ENCODE results near the gene TBC1D9B. TPM values are rescaled to one million over a fixed set of nuclear protein-coding genes. Genes with fewer than 3 reads are reported as not detected.

The TBC1D9B gene
- total RNA-seq, 1 donor from 2014 or later = 128 TPM

GRCh38 chr5:179817890-179818745 is 89.6 kb downstream of the TBC1D9B start:
- peaks cover 30% of the 10 kb centered on the region for H3K4me1 Mint-ChIP-seq (ENCODE audit: low read depth)
- peaks cover 2% of the 10 kb centered on the region for H3K27me3 Mint-ChIP-seq
- peak overlapping the region; percentile 65 for H3K4me3 Mint-ChIP-seq (ENCODE audit: low read depth)
- H3K9me3 Mint-ChIP-seq (ENCODE audit: low read depth) = no peaks in the 10 kb centered on the region
- TF ChIP-seq CTCF (IDR thresholded peaks at IDR 0.05; ENCODE audit: unreplicated experiment) = no peak
- peak overlapping the region; percentile 96 for H3K27ac Mint-ChIP-seq
- H3K36me3 Mint-ChIP-seq (ENCODE audit: insufficient read depth) = peaks cover 9% of the 10 kb centered on the region
- DNase-seq (ENCODE audit: low spot score, unreplicated experiment) = no peak

GRCh38 chr5:179817470-179817840 is 90.2 kb downstream of the TBC1D9B start:
- no peak for TF ChIP-seq CTCF (IDR thresholded peaks at IDR 0.05; ENCODE audit: unreplicated experiment)
- Mint-ChIP-seq H3K27ac (peak overlapping the region; percentile 96), H3K4me3 (ENCODE audit: low read depth) (peak overlapping the region; percentile 26), H3K27me3 (peaks cover 2% of the 10 kb centered on the region), H3K9me3 (ENCODE audit: low read depth) (no peaks in the 10 kb centered on the region), H3K36me3 (ENCODE audit: insufficient read depth) (peaks cover 9% of the 10 kb centered on the region), H3K4me1 (ENCODE audit: low read depth) (peaks cover 24% of the 10 kb centered on the region)
- DNase-seq (ENCODE audit: low spot score, unreplicated experiment) = no peak

- no peak for DNase-seq (ENCODE audit: low spot score, unreplicated experiment)
- peaks cover 2% of the 10 kb centered on the region for H3K27me3 Mint-ChIP-seq
- peak overlapping the region; percentile 45 for H3K4me3 Mint-ChIP-seq (ENCODE audit: low read depth)
- TF ChIP-seq CTCF (IDR thresholded peaks at IDR 0.05; ENCODE audit: unreplicated experiment) = peak; percentile 6
- peaks cover 18% of the 10 kb centered on the region for H3K4me1 Mint-ChIP-seq (ENCODE audit: low read depth)
- peaks cover 11% of the 10 kb centered on the region for H3K36me3 Mint-ChIP-seq (ENCODE audit: insufficient read depth)
- H3K27ac Mint-ChIP-seq = no peak overlapping the region
- no peaks in the 10 kb centered on the region for H3K9me3 Mint-ChIP-seq (ENCODE audit: low read depth)
Measured at GRCh38 chr5:179816796-179817469, 90.8 kb downstream of the TBC1D9B start.

- Mint-ChIP-seq H3K27ac (no peak overlapping the region), H3K9me3 (ENCODE audit: low read depth) (no peaks in the 10 kb centered on the region), H3K4me1 (ENCODE audit: low read depth) (peaks cover 15% of the 10 kb centered on the region), H3K4me3 (ENCODE audit: low read depth) (peak overlapping the region; percentile 45), H3K27me3 (peaks cover 2% of the 10 kb centered on the region), H3K36me3 (ENCODE audit: insufficient read depth) (peaks cover 11% of the 10 kb centered on the region)
- no peak for TF ChIP-seq CTCF (IDR thresholded peaks at IDR 0.05; ENCODE audit: unreplicated experiment)
- no peak for DNase-seq (ENCODE audit: low spot score, unreplicated experiment)
Measured at GRCh38 chr5:179816401-179816795, 91.3 kb downstream of the TBC1D9B start.

- Mint-ChIP-seq H3K9me3 (ENCODE audit: low read depth) (no peaks in the 10 kb centered on the region), H3K4me3 (ENCODE audit: low read depth) (peak overlapping the region; percentile 62), H3K36me3 (ENCODE audit: insufficient read depth) (peaks cover 11% of the 10 kb centered on the region), H3K4me1 (ENCODE audit: low read depth) (peaks cover 15% of the 10 kb centered on the region), H3K27ac (no peak overlapping the region), H3K27me3 (peaks cover 2% of the 10 kb centered on the region)
- no peak for DNase-seq (ENCODE audit: low spot score, unreplicated experiment)
- no peak for TF ChIP-seq CTCF (IDR thresholded peaks at IDR 0.05; ENCODE audit: unreplicated experiment)
Measured at GRCh38 chr5:179815491-179816249, 92.0 kb downstream of the TBC1D9B start.

Measured in progenitor cell of endocrine pancreas (in vitro differentiated cells).